NCI-H1417 (cell line): ENCODE results near the gene IL3RA.
"Not testable (repeated sequence)": the region's sequence is repeated elsewhere in the genome, so short reads cannot be mapped to it uniquely, and the experiment has no call there.

Experiments used
- DNase-seq, 3 experiments: peaks; one replicate each; lab custom pipeline; 2025; lab: John Stamatoyannopoulos, UW

Gene IL3RA

DNA sequence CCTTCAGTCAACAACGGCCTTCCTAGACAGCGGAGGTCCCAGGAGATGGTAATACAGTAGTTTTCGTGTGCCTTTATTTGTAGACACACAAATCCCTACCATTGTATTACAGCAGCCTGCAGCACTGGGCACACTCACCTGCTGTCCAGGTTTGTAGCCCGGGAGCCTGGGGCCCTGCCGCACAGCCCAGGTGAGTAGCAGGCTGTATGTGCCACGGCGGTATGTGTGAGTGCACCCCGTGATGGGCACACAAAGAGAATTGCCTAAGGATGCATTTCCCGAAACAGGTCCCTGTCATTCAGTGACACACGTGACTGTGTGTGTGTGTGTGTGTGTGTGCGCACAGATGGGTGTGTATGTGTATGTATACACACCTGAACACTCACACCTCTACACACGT lies 63.5 kb downstream of the IL3RA start:
- no peak for DNase-seq

DNA sequence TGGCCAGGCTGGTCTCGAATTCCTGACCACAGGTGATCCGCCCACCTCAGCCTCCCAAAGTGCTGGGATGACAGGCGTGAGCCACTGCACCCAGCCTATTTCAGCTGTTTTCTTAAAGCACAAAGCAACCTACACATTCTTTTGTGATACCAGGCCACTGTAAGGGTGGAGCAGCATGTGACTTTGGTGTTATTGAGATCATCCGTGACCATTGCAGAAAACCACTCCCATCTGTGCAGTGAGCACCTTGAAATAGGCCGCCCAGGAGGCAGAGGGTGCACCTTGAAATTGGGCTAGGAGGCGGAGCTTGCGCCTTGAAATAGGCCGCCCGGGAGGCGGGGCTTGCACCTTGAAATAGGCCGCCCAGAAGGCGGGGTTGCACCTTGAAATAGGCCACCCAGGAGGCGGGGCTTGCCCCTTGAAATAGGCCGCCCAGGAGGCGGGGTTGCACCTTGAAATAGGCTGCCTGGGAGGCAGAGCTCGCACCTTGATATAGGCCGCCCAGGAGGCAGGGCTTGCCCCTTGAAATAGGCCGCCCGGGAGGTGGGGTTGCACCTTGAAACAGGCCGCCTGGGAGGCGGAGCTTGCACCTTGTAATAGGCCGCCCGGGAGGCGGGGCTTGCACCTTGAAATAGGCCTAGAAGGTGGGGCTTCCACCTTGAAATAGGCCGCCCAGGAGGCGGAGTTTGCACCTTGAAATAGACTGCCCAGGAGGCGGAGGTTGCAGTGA lies 64.3 kb downstream of the IL3RA start:
- DNase-seq, result no peak

DNA sequence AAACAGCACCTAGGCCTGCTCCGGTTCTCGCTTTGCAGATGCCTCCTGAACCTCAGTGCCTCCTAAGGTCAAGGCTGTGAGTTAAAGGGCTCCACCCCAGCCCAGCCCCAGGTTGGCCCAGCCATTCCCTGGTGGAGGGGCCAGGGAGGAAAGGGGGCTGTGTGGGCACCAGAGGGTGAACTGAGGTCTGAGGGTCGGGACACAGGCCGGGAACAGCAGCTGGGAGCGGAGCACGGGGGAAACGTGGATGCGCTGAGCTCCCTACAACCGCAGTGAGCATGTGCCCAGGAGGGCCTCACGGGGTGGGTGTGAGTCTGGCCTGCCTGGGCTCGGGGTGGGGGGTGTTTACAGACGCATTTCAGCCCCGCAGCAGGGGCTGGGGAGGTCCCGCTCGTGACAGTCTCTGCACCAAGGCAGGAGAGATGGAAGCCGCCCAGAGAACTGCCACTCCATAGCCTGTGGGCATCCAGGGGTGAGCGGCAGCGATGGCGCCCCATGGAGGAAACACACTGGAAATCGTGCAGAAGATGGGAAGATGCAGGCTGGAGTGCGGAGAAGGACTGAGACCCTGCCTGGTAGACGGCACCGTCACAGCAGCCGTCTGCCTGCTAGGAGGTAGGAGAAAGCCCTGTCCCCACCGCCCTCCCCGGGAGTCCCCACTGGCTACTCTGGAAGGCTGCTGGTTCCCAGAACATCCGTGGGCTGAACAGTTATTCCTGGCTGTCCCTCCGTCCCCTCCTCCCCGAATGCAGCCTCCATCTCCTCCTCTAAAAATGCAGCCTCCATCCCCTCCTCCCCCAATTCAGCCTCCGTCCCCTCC lies 65.2 kb downstream of the IL3RA start:
- DNase-seq, result no peak

DNA sequence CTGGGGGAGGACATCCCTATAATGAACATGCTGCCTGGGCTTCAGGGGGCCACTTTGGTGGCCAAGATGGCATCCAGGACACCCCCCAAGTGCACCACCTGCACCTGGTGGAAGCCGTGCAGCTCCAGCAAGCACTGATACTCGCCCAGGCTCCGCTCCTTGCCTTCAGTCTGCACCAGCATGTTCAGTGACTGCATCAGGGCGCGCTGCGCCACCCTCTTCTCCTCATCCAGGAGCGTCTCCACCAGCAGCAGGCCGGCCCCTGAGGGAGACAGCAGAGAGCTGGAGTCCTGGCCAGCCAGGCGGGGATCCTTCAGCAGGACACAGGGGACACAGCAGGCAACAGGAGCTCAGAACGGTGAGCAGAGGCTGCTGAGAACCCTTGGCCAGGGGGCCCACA lies 66.6 kb downstream of the IL3RA start:
- no peak for DNase-seq

DNA sequence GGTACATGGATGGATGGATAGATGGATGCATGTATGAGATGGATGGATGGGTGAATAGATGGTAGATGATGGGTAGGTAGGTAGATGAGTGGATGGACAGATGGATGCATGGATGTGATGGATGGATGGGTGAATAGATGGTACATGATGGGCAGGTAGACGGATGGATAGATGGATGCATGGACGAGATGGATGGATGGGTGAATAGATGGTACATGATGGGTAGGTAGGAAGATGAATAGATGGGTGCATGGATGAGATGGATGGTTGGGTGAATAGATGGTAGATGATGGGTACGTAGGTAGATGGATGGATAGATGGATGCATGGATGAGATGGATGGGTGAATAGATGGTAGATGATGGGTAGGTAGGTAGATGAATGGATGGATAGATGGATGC lies 67.3 kb downstream of the IL3RA start:
- not testable (repeated sequence) for DNase-seq

DNA sequence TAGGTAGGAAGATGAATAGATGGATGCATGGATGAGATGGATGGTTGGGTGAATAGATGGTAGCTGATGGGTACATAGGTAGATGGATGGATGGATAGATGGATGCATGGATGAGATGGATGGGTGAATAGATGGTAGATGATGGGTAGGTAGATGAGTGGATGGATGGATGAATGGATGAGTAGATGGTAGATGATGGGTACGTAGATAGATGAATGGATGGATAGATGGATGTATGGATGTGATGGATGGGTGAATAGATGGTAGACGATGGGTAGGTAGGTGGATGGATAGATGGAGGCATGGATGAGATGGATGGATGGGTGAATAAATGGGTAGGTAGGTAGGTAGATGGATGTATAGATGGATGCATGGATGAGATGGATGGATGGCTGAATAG lies 69.2 kb downstream of the IL3RA start:
- not testable (repeated sequence) for DNase-seq

DNA sequence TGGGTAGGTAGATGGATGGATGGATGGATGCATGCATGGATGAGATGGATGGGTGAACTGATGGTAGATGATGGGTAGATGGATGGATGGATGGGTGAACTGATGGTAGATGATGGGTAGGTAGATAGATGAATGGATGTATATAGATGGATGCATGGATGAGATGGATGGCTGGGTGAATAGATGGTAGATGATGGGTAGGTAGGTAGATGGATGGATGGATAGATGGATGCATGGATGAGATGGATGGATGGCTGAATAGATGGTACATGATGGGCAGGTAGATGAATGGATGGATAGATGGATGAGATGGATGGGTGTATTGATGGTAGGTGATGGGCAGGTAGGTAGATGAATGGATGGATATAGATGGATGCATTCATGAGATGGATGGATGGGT lies 70.5 kb downstream of the IL3RA start:
- no peak for DNase-seq

DNA sequence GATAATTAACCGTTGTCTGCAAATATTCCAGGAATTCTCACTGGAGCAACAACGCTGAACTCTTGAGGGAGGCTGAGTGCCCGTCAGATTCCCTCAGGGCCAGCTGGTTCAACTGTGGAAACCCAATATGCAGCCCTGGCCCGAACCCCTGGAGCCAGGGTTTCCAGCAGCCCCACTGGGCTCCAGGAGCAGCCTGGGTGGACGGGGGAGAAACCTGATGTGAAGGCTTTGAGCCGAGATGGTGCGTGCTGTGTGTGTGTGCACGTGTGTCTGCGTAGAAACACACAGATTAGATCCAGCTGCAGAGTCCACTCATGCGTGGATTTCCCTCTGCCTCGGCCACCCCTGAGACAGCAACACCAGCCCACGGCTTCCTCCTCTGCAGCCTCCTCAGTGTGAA lies 74.7 kb downstream of the IL3RA start:
- DNase-seq, result no peak

DNA sequence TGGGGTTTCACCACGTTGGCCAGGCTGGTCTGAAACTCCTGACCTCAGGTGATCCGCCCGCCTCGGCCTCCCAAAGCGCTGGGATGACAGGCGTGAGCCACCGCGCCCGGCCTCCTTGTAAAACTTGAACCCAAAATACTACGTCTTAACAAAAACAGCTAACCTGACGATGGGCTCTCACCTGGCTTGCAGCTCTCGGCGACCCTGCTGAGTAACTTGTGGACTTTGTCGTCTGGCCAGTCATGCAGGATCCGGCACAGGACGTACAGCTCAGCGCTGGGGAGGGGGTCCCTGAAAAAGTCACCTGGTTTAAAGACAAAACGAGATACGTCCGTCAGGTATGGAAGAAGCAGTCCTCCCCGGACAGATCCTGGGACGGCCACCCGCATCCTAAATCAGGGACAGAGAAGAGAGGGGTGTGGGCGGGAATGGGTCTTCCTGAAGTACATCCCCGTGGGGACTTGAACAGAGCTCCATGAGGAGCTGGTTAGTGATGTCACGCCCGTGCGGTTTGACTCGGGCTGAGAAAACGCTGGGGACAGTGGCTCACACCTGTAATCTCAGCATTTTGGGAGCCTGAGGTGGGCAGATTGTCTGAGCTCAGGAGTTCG lies 76.1 kb downstream of the IL3RA start:
- DNase-seq, result no peak

DNA sequence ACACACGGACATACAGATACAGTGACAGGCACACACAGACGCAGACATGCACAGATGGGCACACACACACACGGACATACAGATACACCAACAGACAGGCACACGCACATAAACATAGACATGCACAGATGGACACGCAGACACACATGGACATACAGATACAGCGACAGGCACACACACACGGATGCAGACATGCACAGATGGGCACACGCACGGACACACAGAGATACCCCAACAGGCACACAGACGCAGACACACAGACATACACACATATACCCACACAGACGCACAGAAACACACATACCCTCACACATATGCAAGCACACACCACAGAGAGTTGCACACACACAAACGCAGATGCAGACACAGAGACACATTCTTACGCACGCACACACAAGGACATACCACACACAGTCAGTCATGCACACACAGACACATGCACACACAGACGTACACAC lies 79.8 kb downstream of the IL3RA start:
- no peak for DNase-seq

DNA sequence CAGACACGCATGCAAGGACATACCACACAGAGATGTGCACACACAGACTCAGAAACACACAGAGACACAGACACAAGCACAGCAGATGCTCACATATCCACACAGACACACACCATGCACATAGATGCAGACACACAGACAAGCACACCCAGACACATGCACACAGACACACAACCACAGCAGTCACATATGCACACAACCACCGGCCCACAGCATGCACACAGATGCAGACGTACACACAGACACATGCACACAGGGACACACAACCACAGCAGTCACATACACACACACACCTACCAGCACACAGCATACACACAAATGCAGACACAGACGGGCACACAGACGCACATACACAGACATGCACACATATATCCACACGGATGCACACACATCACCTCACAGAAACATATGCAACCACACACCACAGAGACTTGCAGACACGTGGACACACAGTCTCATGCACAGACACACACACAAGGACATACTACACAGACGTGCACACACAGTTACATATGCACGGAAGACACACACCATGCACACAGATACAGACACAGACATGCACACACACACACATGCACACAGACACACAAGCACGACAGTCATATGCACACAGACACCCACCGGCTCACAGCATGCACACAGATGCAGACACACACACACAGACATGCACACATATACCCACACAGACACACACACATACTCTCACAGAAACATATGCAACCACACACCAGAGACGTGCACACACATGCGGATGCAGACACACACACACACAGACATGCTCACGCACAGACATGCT lies 80.6 kb downstream of the IL3RA start:
- no peak for DNase-seq

DNA sequence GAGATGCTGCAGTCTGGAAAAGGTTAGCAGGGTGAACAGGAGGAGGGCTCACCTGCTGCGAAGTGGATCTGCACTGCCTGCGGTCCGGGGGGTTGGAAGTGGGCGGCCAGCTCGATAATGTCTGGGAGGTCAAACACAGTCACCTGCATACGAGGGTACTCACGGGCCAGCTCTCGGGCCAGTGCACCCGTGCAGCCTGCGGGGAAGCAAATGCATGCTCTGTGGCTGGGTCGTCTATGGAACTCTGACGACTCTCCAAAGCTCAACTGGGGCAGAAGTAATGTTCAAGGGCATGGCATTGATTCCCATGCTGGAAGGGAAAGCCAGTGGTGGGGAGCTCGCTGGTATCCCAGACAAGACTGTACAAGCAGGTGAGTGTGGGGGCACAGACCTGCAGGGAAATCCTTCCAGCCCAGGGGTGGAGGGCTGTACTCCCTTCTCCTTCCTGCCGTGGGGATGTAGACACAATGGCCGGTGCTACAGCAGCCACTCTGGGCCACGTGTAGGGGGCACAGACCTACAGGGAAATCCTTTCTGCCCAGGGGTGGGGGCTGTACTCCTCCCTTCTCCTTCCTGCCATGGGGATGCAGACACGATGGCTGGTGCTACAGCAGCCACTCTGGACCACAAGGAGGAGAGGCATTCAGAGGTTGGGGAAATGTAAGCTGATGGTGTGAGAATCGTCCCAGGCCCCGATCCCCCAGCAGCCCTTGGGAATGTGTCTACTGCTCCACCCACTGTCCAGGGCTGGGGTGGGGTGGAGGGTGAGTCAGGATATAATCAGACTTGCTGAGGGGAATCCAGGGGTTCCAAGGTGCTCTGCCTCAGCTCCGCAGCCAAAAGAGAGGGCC lies 81.6 kb downstream of the IL3RA start:
- DNase-seq, result no peak

DNA sequence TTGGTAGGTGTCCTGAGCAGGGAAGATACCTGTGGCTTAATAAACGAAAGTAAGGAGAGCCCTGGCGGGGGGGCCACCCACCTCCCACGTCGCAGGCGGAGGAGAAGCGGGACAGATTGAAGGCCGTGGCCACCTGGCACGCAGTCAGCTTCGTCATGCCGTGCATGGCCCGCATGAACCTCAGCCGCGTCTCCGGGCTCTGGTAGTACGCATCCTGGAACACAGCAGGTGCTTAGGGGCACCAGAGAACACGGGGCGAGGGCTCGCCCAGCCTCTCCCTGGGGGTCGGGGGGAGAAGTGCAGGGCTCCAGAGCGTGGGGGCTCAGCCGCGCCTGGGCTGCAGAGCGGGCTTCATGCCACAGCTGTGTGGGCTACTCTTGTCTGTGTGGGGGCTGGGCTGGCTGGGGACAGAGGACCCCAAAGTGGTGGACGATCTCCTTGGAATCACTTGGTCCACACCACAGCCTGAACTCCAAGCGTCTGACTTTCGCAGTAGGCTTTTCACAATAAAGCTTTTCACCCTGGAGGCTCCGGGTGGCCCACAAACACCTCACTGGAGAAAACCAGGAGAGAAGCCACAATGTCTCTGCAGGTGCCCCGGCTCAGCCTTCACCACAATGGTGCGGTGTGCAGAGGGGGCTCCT lies 82.4 kb downstream of the IL3RA start:
- no peak for DNase-seq

DNA sequence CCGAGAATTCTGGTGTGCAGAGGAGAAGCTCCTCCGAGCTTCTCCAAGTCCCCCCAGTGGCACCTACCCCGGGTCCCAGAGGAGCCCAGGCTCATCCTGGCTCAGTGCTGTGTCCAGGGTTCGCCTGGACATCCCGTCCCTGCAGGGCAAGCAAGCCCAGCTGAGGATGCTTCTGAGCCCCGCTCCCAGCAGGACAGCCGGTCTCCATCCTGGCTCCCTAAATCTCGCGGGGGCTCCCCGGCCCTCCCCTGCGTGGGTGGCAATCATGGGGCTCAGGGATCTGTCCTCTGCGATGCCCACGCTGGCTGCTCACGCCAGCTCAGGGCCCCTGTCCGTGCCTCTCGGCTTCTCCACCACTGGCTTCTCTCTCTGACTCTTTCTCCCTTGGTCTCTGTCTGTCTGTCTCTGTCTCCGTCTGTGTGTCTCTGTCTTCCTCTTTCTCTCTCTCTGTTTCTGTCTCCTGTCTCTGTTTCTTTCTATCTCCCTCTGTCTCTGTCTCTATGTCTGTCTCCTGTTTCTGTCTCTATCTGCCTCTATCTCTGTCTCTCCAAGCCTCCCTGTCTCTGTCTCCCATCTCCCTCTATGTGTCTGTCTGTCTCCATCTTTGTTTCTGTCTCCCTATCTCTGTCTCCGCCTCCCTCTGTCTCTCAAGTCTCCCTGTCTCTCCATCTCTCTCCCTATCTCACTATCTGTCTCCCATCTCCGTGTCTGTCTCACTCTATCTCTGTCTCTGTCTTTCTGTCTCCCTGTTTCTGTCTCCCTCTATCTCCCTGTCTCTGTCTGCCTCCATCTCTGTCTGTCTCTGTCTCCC lies 83.2 kb downstream of the IL3RA start:
- no peak for DNase-seq

DNA sequence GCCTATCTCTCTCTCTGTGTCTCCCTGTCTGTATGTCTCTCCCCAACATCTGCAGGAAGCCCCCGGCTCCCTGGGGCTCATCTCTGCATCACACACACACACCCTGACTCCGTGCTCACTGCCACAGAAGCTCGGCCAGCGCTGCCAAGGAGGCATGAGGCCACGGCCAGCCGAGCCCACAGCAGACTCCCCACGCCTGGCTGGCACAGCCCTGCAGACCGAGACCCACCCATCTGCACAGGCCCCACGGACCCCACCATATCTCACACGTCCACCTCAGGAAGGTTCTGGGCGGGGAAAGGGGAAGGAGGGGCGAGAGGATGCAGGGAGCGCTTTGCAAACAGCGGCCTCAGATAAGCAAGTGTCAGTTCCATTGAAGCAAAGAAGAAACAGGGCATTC lies 83.8 kb downstream of the IL3RA start:
- DNase-seq, result no peak

DNA sequence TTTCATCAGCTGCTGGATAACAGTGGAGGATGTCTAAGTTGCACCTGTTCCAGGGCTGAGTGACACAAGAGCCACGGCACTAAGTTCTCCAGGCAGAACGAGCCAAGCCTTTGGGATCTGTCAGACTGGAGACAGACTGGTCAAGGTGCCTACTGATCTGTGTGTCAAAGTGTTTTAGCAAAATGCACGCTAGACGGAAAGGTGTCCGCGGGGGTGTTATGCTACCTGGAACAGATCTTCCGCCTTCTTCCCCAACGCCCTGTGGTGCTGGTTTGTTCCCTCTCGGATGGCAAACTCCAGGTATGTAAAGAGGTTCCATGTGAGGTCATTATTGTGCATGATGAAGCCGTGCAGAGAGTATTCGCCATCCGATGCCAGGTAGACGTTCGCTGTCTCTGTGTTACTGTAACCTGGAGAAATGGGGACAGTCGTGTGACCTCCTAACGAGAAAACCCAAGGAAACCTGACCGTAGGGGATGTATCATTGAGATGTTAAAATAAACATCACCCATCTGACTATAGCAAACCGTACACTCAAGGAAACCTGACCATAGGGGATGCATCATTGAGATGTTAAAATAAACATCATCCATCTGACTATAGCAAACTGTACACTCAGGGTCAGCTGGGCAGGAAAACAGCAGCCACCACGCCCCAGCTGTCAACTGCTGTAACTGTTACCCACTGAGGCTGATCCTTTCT lies 85.0 kb downstream of the IL3RA start:
- DNase-seq, result no peak

DNA sequence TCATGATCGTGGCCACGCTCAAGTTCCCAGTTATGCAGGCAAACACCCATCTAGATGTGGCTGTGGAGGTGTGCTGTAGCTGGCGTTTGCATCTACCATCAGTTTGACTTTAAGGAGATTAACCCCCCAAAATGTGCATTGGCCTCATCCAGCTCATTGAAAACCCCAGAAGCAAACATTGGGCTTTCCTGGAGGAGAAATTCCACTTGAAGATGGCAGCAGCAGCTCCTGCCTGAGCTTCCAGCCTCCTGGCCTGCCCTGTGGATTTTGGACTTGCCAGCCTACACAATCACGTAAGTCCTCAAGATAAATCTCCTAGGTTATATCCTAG lies 85.5 kb downstream of the IL3RA start:
- no peak for DNase-seq

DNA sequence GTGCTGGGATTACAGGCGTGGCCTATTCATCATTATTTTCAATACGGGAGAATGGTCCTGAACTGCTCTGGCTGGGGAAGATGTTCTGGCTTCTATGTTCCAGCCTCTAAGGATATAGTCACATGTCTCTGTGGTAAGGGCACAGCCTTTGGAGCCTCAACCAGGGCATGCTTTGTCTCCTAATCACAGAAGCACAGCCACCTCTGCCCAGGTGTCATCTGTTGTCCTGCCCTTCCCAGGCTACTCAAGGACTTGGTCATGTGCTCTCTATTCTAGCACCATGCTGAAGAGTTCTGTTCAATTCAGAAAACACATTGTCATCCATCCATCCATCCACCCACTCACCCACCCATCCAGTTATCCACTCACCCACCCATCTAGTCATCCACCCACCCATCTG lies 86.6 kb downstream of the IL3RA start:
- DNase-seq, result no peak

DNA sequence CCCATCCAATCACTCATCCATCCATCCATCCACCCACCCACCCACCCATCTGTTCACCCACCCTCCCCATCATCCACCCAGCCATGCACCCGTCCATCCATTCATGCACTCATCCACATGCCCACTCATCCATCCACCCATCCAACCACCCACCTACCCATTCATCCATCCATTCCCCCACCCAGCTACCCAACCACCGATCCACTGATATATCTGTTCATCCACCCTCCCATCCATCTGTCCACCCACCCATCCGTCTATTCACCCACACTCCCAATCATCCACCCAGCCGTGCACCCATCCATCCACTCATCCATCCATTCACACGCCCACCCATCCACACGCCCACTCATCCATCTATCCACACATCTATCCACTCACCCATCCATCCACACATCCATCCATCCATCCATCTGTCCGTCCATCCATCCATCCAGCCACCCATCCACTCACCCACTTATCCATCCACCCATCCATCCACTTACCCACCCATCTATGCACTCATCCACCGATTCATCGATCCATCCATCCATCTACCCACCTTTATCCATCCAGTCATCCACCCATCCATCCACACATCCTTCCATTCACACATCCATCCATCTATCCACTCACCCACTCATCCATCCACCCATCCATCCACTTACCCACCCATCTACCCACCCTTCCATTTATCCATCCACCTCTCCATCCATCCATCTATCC lies 87.7 kb downstream of the IL3RA start:
- no peak for DNase-seq
